DMS 273 (cell line): ENCODE data around the gene PITRM1.

Source experiments
- DNase-seq: peaks from one replicate; lab custom pipeline; 2025; ENCODE audit not compliant: unreplicated experiment; lab: John Stamatoyannopoulos, UW

Gene PITRM1

GRCh38 chr10:3104251-3104918 is 68.2 kb downstream of the PITRM1 start:
- no peak for DNase-seq

GRCh38 chr10:3103646-3104045 is 68.9 kb downstream of the PITRM1 start:
- DNase-seq = no peak

- DNase-seq = no peak
Measured at GRCh38 chr10:3102720-3103427, 69.7 kb downstream of the PITRM1 start.

- DNase-seq = no peak
Measured at GRCh38 chr10:3100856-3101640, 71.5 kb downstream of the PITRM1 start.

- DNase-seq = no peak
Measured at GRCh38 chr10:3100093-3100792, 72.3 kb downstream of the PITRM1 start.

- no peak for DNase-seq
Measured at GRCh38 chr10:3099291-3100092, 73.1 kb downstream of the PITRM1 start.

GRCh38 chr10:3098689-3099088 is 73.9 kb downstream of the PITRM1 start:
- DNase-seq = no peak

- DNase-seq = no peak
Measured at GRCh38 chr10:3097160-3097559, 75.4 kb downstream of the PITRM1 start.

- no peak for DNase-seq
Measured at GRCh38 chr10:3096149-3096548, 76.4 kb downstream of the PITRM1 start.

GRCh38 chr10:3095373-3096139 is 77.0 kb downstream of the PITRM1 start:
- DNase-seq = peak; percentile 7

- no peak for DNase-seq
Measured at GRCh38 chr10:3094609-3095036, 78.0 kb downstream of the PITRM1 start.

GRCh38 chr10:3093996-3094395 is 78.6 kb downstream of the PITRM1 start:
- no peak for DNase-seq

- DNase-seq = no peak
Measured at GRCh38 chr10:3091921-3092320, 80.7 kb downstream of the PITRM1 start.

- DNase-seq = peak; percentile 11
Measured at GRCh38 chr10:3090914-3091787, 81.4 kb downstream of the PITRM1 start.

- no peak for DNase-seq
Measured at GRCh38 chr10:3090388-3090787, 82.2 kb downstream of the PITRM1 start.
